ENCODE results near the gene KIF22. TPM values are rescaled to one million over a fixed set of nuclear protein-coding genes. Genes with fewer than 3 reads are reported as not detected.

KIF22 gene
- polyA plus RNA-seq, 1 of the 3 experiments (the other 2 are of a cell fraction): 64.1 TPM

DNA sequence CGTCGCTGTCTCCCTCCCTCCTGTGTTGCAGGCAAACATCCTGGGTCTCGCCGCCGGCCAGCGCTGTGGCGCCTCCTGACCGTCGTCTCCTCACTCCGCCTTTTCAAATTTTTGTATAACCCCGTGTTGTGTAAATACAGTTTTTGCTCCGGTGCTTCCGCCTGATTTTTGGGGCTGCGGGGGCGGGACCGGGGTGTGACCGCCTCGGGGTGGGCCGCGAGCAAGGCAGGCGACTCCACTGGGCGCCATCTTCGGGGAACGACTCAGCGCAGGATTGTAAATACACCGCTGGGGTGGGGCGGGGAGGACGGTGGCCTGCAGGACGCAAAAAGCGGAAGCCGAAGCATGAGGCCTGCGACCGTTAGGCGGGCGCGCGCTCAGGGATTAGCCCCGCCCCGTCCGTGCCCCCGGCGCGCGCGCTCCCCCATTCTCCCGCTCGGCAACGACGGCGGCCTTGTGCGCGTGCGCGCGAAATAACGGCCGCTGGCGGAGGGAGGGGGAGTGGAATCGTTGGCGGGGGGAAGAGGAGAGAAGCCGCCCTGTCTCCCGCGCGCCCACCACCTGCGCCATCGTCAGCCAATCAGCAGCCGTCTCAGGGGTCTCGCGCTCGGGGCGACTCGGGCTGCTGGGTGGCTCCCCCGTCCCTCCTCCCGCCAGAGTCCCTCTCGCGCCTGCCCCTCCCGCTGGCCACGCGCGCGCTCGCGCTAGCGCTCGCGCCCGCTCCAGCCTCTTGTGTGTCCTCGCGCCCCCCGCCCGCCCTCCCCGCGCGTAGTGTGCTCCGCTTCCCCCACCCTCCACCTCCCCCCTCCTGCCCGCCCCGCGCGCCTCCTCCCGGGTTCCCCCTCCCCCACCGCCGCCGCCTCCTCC lies 14.9 kb downstream of the KIF22 start (continued):
- TF ChIP-seq FOXM1 (IDR thresholded peaks at IDR 0.05; ENCODE audit: low read depth) (peak; percentile 85), TAF1 (IDR thresholded peaks at IDR 0.05; ENCODE audit: borderline replicate concordance, low read depth, low read length) (peak; percentile 89), RCOR1 (IDR thresholded peaks at IDR 0.05; ENCODE audit: low read length) (peak; percentile 57; the same call in 1 of the 2 replicates), YY1 (IDR thresholded peaks at IDR 0.05; ENCODE audit: low read depth) (peak; percentile 94), GABPA (IDR thresholded peaks at IDR 0.05; ENCODE audit: low read depth) (peak; percentile 46; the same call in 1 of the 2 replicates)
- TF ChIP-seq, protein P1, sequence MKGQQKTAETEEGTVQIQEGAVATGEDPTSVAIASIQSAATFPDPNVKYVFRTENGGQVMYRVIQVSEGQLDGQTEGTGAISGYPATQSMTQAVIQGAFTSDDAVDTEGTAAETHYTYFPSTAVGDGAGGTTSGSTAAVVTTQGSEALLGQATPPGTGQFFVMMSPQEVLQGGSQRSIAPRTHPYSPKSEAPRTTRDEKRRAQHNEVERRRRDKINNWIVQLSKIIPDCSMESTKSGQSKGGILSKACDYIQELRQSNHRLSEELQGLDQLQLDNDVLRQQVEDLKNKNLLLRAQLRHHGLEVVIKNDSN (IDR thresholded peaks at IDR 0.05; ENCODE audit: borderline replicate concordance, low read depth): peak; percentile 35; the same call in 1 of the 2 replicates
- TF ChIP-seq, protein P2, sequence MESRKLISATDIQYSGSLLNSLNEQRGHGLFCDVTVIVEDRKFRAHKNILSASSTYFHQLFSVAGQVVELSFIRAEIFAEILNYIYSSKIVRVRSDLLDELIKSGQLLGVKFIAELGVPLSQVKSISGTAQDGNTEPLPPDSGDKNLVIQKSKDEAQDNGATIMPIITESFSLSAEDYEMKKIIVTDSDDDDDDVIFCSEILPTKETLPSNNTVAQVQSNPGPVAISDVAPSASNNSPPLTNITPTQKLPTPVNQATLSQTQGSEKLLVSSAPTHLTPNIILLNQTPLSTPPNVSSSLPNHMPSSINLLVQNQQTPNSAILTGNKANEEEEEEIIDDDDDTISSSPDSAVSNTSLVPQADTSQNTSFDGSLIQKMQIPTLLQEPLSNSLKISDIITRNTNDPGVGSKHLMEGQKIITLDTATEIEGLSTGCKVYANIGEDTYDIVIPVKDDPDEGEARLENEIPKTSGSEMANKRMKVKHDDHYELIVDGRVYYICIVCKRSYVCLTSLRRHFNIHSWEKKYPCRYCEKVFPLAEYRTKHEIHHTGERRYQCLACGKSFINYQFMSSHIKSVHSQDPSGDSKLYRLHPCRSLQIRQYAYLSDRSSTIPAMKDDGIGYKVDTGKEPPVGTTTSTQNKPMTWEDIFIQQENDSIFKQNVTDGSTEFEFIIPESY (IDR thresholded peaks at IDR 0.05; ENCODE audit: borderline replicate concordance, low read depth): peak; percentile 81; the same call in 1 of the 2 replicates
- TF ChIP-seq, protein P3, sequence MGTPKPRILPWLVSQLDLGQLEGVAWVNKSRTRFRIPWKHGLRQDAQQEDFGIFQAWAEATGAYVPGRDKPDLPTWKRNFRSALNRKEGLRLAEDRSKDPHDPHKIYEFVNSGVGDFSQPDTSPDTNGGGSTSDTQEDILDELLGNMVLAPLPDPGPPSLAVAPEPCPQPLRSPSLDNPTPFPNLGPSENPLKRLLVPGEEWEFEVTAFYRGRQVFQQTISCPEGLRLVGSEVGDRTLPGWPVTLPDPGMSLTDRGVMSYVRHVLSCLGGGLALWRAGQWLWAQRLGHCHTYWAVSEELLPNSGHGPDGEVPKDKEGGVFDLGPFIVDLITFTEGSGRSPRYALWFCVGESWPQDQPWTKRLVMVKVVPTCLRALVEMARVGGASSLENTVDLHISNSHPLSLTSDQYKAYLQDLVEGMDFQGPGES (IDR thresholded peaks at IDR 0.05; ENCODE audit: low read depth, low read length): no peak

DNA sequence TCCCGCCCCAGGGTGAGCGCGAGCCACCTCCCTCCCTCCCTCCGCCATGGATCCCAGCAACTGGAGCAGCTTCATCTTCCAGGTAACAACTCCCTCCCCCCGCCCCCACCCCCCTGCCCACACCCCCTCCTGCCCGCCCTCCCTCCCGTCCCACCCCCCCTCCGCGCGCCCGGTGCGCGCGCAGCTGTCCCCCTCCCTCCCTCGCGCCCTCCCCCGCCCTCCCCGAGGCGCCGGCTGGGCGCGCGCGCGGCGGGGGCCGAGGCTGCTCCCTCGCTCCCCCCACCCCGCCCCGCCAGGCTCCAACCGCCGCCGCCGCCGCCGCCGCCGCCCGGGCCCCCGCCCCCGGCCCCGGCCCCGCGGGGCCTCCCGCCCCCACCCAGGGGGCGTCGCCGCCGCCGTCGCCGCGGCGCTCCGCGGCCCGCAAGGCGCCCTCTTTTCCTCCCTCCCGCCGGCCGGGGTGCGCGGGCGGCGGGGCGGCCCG lies 15.6 kb downstream of the KIF22 start, which contains the start of gene MAZ:
Gene MAZ, plus strand, starts transcription at position 431 of the 481 bp plus-strand sequence. CDS start 173 bp downstream, outside the sequence.
- Histone ChIP-seq H3K9me3 (no peaks in the 10 kb centered on the region), H3K27ac (ENCODE audit: low read depth in 2 of 2, low read length in 1 of 2) (peak within 1 kb of the TSS; percentile 89 to 93), H3K9me2 (no peaks in the 10 kb centered on the region), H3K36me3 (replicated peaks in 1 of 2; ENCODE audit: control insufficient read depth in 1 of 2, insufficient read depth in 2 of 2, low read length in 1 of 2) (peaks cover 22 to 29% of the 10 kb centered on the region in 2 experiments), H3F3A (replicated peaks; ENCODE audit: insufficient read depth) (peaks cover 49% of the 10 kb centered on the region), H3K79me2 (ENCODE audit: insufficient read depth) (peaks cover 36% of the 10 kb centered on the region), H3K4me2 (peak within 1 kb of the TSS; percentile 97), H3K27me3 (ENCODE audit: insufficient read depth) (no peaks in the 10 kb centered on the region), H4K20me1 (ENCODE audit: insufficient read depth) (peaks cover 15% of the 10 kb centered on the region), H3K4me3 (ENCODE audit: low read depth in 2 of 2, low read length in 1 of 2) (peak within 1 kb of the TSS; percentile 76 to 88), H3K4me1 (ENCODE audit: control insufficient read depth in 1 of 2, insufficient read depth in 2 of 2, low read depth in 1 of 2, low read length in 1 of 2) (peaks cover 25 to 42% of the 10 kb centered on the region in 2 experiments), H2AFZ (ENCODE audit: low read depth) (no peak within 1 kb of the TSS), H3K9ac (peak within 1 kb of the TSS; percentile 95)
- ChIA-PET POLR2A (interaction anchor here (0.6 to 1.3 kb wide), 4 partner anchors 10 to 42 kb away, joined by 3 to 5 read pairs (median 4); partner anchors contain the start of gene PAGR1), CTCF (interaction anchor here (1.3 to 2.5 kb wide), 3 partner anchors 10 to 49 kb away, joined by 3 to 10 read pairs (median 3); no protein-coding TSS in a partner anchor)
- TF ChIP-seq CHD2 (IDR thresholded peaks at IDR 0.05; ENCODE audit: low read length, partially characterized antibody): peak; percentile 4
- TF ChIP-seq, protein P4, sequence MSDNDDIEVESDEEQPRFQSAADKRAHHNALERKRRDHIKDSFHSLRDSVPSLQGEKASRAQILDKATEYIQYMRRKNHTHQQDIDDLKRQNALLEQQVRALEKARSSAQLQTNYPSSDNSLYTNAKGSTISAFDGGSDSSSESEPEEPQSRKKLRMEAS (IDR thresholded peaks at IDR 0.05; ENCODE audit: low read depth): no peak
- TF ChIP-seq, protein P5, sequence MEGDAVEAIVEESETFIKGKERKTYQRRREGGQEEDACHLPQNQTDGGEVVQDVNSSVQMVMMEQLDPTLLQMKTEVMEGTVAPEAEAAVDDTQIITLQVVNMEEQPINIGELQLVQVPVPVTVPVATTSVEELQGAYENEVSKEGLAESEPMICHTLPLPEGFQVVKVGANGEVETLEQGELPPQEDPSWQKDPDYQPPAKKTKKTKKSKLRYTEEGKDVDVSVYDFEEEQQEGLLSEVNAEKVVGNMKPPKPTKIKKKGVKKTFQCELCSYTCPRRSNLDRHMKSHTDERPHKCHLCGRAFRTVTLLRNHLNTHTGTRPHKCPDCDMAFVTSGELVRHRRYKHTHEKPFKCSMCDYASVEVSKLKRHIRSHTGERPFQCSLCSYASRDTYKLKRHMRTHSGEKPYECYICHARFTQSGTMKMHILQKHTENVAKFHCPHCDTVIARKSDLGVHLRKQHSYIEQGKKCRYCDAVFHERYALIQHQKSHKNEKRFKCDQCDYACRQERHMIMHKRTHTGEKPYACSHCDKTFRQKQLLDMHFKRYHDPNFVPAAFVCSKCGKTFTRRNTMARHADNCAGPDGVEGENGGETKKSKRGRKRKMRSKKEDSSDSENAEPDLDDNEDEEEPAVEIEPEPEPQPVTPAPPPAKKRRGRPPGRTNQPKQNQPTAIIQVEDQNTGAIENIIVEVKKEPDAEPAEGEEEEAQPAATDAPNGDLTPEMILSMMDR (IDR thresholded peaks at IDR 0.05): no peak
- WGBS (ENCODE audit: low lambda C conversion rate): 3% methylated on average over 21 of the region's 67 CpGs
- DNase-seq: peak; percentile 90

All from SK-N-SH (cell line).